Measurements from ENCODE around the gene OR2J2. TPM values are rescaled to one million over a fixed set of nuclear protein-coding genes. Genes with fewer than 3 reads are reported as not detected.
"Not testable (repeated sequence)": the region's sequence is repeated elsewhere in the genome, so short reads cannot be mapped to it uniquely, and the experiment has no call there.

The OR2J2 gene
- total and polyA plus RNA-seq, 10 of the 15 experiments (the other 5 are each of a cell fraction or from before 2014, with no cell fraction given): not detected

- TF ChIP-seq, protein P1, sequence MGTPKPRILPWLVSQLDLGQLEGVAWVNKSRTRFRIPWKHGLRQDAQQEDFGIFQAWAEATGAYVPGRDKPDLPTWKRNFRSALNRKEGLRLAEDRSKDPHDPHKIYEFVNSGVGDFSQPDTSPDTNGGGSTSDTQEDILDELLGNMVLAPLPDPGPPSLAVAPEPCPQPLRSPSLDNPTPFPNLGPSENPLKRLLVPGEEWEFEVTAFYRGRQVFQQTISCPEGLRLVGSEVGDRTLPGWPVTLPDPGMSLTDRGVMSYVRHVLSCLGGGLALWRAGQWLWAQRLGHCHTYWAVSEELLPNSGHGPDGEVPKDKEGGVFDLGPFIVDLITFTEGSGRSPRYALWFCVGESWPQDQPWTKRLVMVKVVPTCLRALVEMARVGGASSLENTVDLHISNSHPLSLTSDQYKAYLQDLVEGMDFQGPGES (IDR thresholded peaks at IDR 0.05): no peak
- TF ChIP-seq NFYA (IDR thresholded peaks at IDR 0.05; ENCODE audit: borderline replicate concordance, low read depth, low read length) (no peak), MXI1 (IDR thresholded peaks at IDR 0.05; ENCODE audit: low read depth, low read length) (no peak), BACH1 (IDR thresholded peaks at IDR 0.05; ENCODE audit: borderline replicate concordance) (no peak), KAT2A (conservative IDR thresholded peaks at IDR 0.05; ENCODE audit: control insufficient read depth, low read depth, low read length) (no peak)
- TF ChIP-seq, protein P2, sequence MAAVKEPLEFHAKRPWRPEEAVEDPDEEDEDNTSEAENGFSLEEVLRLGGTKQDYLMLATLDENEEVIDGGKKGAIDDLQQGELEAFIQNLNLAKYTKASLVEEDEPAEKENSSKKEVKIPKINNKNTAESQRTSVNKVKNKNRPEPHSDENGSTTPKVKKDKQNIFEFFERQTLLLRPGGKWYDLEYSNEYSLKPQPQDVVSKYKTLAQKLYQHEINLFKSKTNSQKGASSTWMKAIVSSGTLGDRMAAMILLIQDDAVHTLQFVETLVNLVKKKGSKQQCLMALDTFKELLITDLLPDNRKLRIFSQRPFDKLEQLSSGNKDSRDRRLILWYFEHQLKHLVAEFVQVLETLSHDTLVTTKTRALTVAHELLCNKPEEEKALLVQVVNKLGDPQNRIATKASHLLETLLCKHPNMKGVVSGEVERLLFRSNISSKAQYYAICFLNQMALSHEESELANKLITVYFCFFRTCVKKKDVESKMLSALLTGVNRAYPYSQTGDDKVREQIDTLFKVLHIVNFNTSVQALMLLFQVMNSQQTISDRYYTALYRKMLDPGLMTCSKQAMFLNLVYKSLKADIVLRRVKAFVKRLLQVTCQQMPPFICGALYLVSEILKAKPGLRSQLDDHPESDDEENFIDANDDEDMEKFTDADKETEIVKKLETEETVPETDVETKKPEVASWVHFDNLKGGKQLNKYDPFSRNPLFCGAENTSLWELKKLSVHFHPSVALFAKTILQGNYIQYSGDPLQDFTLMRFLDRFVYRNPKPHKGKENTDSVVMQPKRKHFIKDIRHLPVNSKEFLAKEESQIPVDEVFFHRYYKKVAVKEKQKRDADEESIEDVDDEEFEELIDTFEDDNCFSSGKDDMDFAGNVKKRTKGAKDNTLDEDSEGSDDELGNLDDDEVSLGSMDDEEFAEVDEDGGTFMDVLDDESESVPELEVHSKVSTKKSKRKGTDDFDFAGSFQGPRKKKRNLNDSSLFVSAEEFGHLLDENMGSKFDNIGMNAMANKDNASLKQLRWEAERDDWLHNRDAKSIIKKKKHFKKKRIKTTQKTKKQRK (IDR thresholded peaks at IDR 0.05; ENCODE audit: low read depth, low read length): no peak
Measured at GRCh38 chr6:29183594-29183993, 12.9 kb downstream of the OR2J2 start (continued).

GRCh38 chr6:29188659-29189058, 18.0 kb downstream of the OR2J2 start:
- DNase-seq (ENCODE audit: low read depth, low spot score); CTCF ChIA-PET; H4K20me1 ChIP-seq (ENCODE audit: control insufficient read depth, insufficient read depth); RAD21 ChIA-PET (ENCODE audit: unreplicated experiment); H3K79me2 ChIP-seq (ENCODE audit: control insufficient read depth, insufficient read depth, low read length); H3K9ac ChIP-seq (ENCODE audit: control insufficient read depth, insufficient read depth, low read length); H3K4me2 ChIP-seq (ENCODE audit: control insufficient read depth, insufficient read depth); ATAC-seq; BruUV-seq (replicated peaks); H2AFZ ChIP-seq (ENCODE audit: control insufficient read depth, low read depth, low read length); SMC1A ChIA-PET (ENCODE audit: uncharacterized antibody, unreplicated experiment); intact Hi-C loops (cut with micrococcal nuclease; ENCODE audit: unreplicated experiment); H3K36me3 ChIP-seq (ENCODE audit: control insufficient read depth in 2 of 2, insufficient read depth in 2 of 2, low read length in 1 of 2); H3K27ac ChIP-seq (ENCODE audit: control insufficient read depth, insufficient read depth); POLR2A ChIA-PET; FAIRE-seq; in situ Hi-C loops (cut with MboI); H3K4me3 ChIP-seq; H3K4me1 ChIP-seq (ENCODE audit: control insufficient read depth, insufficient read depth, low read length); H3K9me3 ChIP-seq (replicated peaks; ENCODE audit: control insufficient read depth, insufficient read depth, low read length); H3K27me3 ChIP-seq (replicated peaks in 1 of 2; ENCODE audit: control insufficient read depth in 2 of 2, insufficient read depth in 2 of 2, low read length in 1 of 2): not testable (repeated sequence)
- 0% methylated on average over 1 of the region's 1 CpG for WGBS (ENCODE audit: insufficient coverage, insufficient replicate concordance, low lambda C conversion rate, missing lambda C conversion rate)
